Parathyroid adenoma (tissue), 2 donors: ENCODE results near the gene PTPA.

ENCODE experiments used
- H2AFZ ChIP-seq: fragments of 300-600 bp; sonication (generic); one replicate; pipeline ENCODE4 v1.7.0; 2017; ENCODE audit warnings: antibody characterized with exemption, mild to moderate bottlenecking
- H3K27ac ChIP-seq: fragments of 300-600 bp; sonication (generic); one replicate; pipeline ENCODE4 v1.7.0; 2017
- H3K27me3 ChIP-seq: fragments of 300-600 bp; sonication (generic); one replicate; pipeline ENCODE4 v1.7.0; 2017; ENCODE audit warnings: low read length; ENCODE audit not compliant: control insufficient read depth, insufficient read depth
- H3K36me3 ChIP-seq: fragments of 300-600 bp; sonication (generic); one replicate; pipeline ENCODE4 v1.7.0; 2017; ENCODE audit warnings: low read length; ENCODE audit not compliant: control insufficient read depth, insufficient read depth
- H3K4me1 ChIP-seq: fragments of 300-600 bp; sonication (generic); one replicate; pipeline ENCODE4 v1.7.0; 2017; ENCODE audit warnings: control low read depth
- H3K4me2 ChIP-seq: fragments of 300-600 bp; sonication (generic); one replicate; pipeline ENCODE4 v1.7.0; 2017; ENCODE audit warnings: low read length
- H3K4me3 ChIP-seq: fragments of 300-600 bp; sonication (generic); one replicate; pipeline ENCODE4 v1.7.0; 2017; ENCODE audit warnings: low read depth, low read length
- H3K79me2 ChIP-seq: fragments of 300-600 bp; sonication (generic); one replicate; pipeline ENCODE4 v1.7.0; 2017; ENCODE audit warnings: control low read depth
- H3K9ac ChIP-seq: fragments of 300-600 bp; sonication (generic); one replicate; pipeline ENCODE4 v1.7.0; 2017; ENCODE audit warnings: mild to moderate bottlenecking
- H3K9me3 ChIP-seq: fragments of 300-600 bp; sonication (generic); one replicate; pipeline ENCODE4 v1.7.0; 2017; ENCODE audit warnings: low read length; ENCODE audit not compliant: control insufficient read depth
- CTCF ChIP-seq: fragments of 300-600 bp; sonication (generic); IDR thresholded peaks from one replicate; pipeline ENCODE4 v1.7.0; 2017; ENCODE audit warnings: antibody characterized with exemption, mild to moderate bottlenecking
- donor health status: primary hyperparathyroidism.

Gene PTPA

GRCh38 chr9:129072171-129072570, 39.0 kb upstream of the PTPA start:
- Histone ChIP-seq H3K4me1 (no peaks in the 10 kb centered on the region), H3K4me2 (no peak overlapping the region), H2AFZ (no peak overlapping the region), H3K27me3 (no peaks in the 10 kb centered on the region), H3K27ac (no peak overlapping the region), H3K9ac (no peak overlapping the region), H3K79me2 (no peaks in the 10 kb centered on the region), H3K9me3 (no peaks in the 10 kb centered on the region), H3K4me3 (no peak overlapping the region), H3K36me3 (no peaks in the 10 kb centered on the region)
- TF ChIP-seq CTCF = no peak

- Histone ChIP-seq H3K9ac (no peak overlapping the region), H3K4me3 (no peak overlapping the region), H3K27me3 (no peaks in the 10 kb centered on the region), H3K4me1 (no peaks in the 10 kb centered on the region), H3K4me2 (no peak overlapping the region), H3K9me3 (no peaks in the 10 kb centered on the region), H2AFZ (no peak overlapping the region), H3K36me3 (no peaks in the 10 kb centered on the region), H3K27ac (no peak overlapping the region), H3K79me2 (no peaks in the 10 kb centered on the region)
- no peak for TF ChIP-seq CTCF
These were observed 37.8 kb upstream of the PTPA start for GRCh38 chr9:129073404-129073803.

GRCh38 chr9:129074106-129074505, 37.1 kb upstream of the PTPA start:
- no peak overlapping the region for H3K27ac ChIP-seq
- no peak for TF ChIP-seq CTCF
- no peak overlapping the region for H3K4me2 ChIP-seq
- no peaks in the 10 kb centered on the region for H3K9me3 ChIP-seq
- H3K4me1 ChIP-seq = no peaks in the 10 kb centered on the region
- H2AFZ ChIP-seq = no peak overlapping the region
- no peak overlapping the region for H3K4me3 ChIP-seq
- H3K36me3 ChIP-seq = no peaks in the 10 kb centered on the region
- H3K27me3 ChIP-seq = no peaks in the 10 kb centered on the region
- no peak overlapping the region for H3K9ac ChIP-seq
- no peaks in the 10 kb centered on the region for H3K79me2 ChIP-seq

- no peaks in the 10 kb centered on the region for H3K4me1 ChIP-seq
- TF ChIP-seq CTCF = no peak
- no peaks in the 10 kb centered on the region for H3K79me2 ChIP-seq
- H3K36me3 ChIP-seq = no peaks in the 10 kb centered on the region
- no peak overlapping the region for H3K4me2 ChIP-seq
- no peaks in the 10 kb centered on the region for H3K9me3 ChIP-seq
- H3K27ac ChIP-seq = no peak overlapping the region
- H2AFZ ChIP-seq = no peak overlapping the region
- H3K27me3 ChIP-seq = no peaks in the 10 kb centered on the region
- no peak overlapping the region for H3K4me3 ChIP-seq
- H3K9ac ChIP-seq = no peak overlapping the region
These were observed 35.1 kb upstream of the PTPA start for GRCh38 chr9:129075996-129076639.

GRCh38 chr9:129076640-129077037, 34.6 kb upstream of the PTPA start:
- H3K27me3 ChIP-seq = no peaks in the 10 kb centered on the region
- no peak overlapping the region for H3K4me3 ChIP-seq
- no peak overlapping the region for H2AFZ ChIP-seq
- no peak for TF ChIP-seq CTCF
- no peak overlapping the region for H3K9ac ChIP-seq
- H3K4me1 ChIP-seq = peaks cover 1% of the 10 kb centered on the region
- no peaks in the 10 kb centered on the region for H3K79me2 ChIP-seq
- H3K36me3 ChIP-seq = no peaks in the 10 kb centered on the region
- H3K27ac ChIP-seq = no peak overlapping the region
- no peak overlapping the region for H3K4me2 ChIP-seq
- H3K9me3 ChIP-seq = no peaks in the 10 kb centered on the region
